Measurements from ENCODE around the gene PROM1. TPM values are rescaled to one million over a fixed set of nuclear protein-coding genes. Genes with fewer than 3 reads are reported as not detected.

Gene PROM1
- total RNA-seq, 1 donor from 2014 or later = 55.9 TPM

DNA sequence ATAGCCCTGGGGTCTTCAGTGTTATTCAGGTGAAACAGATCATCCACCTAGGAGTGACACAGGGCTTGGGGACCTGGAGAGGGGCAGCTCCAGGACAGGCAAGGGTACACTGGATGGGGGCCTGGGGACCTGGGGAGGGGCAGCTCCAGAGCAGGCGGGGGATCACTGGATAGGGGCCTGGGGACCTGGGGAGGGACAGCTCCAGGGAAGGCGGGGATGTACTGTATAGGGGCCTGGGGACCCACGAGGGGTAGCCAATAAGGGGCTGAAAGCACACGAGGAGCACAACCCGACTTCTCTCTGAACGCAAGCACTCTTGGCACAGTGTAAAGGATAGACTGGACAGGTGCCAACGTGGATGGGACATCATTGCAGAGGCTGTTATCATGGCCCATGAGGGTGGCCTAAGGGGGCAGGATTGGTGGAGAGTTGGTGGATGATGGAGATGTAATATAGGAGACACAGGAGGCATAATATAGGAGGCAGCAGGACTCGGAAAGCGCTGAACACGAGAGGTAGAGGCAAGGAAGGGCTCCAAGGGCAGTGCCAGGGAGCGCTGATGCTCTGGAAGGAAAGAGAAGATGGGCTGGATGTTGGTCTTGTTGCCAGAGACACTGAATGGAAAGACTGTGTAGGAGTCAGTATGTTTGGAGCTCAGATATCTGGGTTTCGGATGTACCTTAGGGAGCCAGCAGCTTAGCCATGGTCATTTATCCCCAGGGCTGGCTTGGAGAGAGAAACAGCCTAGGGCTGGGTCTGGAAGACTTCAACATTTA is 82.9 kb downstream of the PROM1 start:
- no peaks in the 10 kb centered on the region for H4K20me1 ChIP-seq (ENCODE audit: low read depth)
- H2AFZ ChIP-seq (replicated peaks) = no peak overlapping the region
- peaks cover 4% of the 10 kb centered on the region for H3K36me3 Mint-ChIP-seq
- H3K27ac Mint-ChIP-seq = no peak overlapping the region
- H3K4me2 ChIP-seq = no peak overlapping the region
- no peak overlapping the region for H3K9ac ChIP-seq
- DNase-seq (ENCODE audit: low spot score) = no peak
- H3K4me3 Mint-ChIP-seq = no peak overlapping the region
- H3K27me3 Mint-ChIP-seq (ENCODE audit: insufficient read depth, low read depth) = no peaks in the 10 kb centered on the region
- H3K4me1 Mint-ChIP-seq = no peaks in the 10 kb centered on the region
- H3K79me2 ChIP-seq (ENCODE audit: low read depth) = no peaks in the 10 kb centered on the region
- H3K27ac ChIP-seq = no peak overlapping the region
- H3K9me3 ChIP-seq (ENCODE audit: low read depth) = no peaks in the 10 kb centered on the region
- peaks cover 6% of the 10 kb centered on the region for H3K36me3 ChIP-seq
- H3K27me3 ChIP-seq = no peaks in the 10 kb centered on the region
- H3K4me1 ChIP-seq = no peaks in the 10 kb centered on the region
- TF ChIP-seq, protein P1, sequence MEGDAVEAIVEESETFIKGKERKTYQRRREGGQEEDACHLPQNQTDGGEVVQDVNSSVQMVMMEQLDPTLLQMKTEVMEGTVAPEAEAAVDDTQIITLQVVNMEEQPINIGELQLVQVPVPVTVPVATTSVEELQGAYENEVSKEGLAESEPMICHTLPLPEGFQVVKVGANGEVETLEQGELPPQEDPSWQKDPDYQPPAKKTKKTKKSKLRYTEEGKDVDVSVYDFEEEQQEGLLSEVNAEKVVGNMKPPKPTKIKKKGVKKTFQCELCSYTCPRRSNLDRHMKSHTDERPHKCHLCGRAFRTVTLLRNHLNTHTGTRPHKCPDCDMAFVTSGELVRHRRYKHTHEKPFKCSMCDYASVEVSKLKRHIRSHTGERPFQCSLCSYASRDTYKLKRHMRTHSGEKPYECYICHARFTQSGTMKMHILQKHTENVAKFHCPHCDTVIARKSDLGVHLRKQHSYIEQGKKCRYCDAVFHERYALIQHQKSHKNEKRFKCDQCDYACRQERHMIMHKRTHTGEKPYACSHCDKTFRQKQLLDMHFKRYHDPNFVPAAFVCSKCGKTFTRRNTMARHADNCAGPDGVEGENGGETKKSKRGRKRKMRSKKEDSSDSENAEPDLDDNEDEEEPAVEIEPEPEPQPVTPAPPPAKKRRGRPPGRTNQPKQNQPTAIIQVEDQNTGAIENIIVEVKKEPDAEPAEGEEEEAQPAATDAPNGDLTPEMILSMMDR (IDR thresholded peaks at IDR 0.05) = no peak
- no peak for TF ChIP-seq EZH2 (IDR thresholded peaks at IDR 0.05)
- no peak for TF ChIP-seq EZH2phosphoT487 (IDR thresholded peaks at IDR 0.05)
- H3F3A ChIP-seq (ENCODE audit: low read depth) = peaks cover 10% of the 10 kb centered on the region
- no peak overlapping the region for H3K4me3 ChIP-seq
- H3K9me3 Mint-ChIP-seq = no peaks in the 10 kb centered on the region

GRCh38 chr4:15996773-15997172 is 87.0 kb downstream of the PROM1 start:
- no peaks in the 10 kb centered on the region for H3K9me3 ChIP-seq (ENCODE audit: low read depth)
- Mint-ChIP-seq H3K27me3 (ENCODE audit: insufficient read depth, low read depth) (no peaks in the 10 kb centered on the region), H3K9me3 (no peaks in the 10 kb centered on the region), H3K4me1 (no peaks in the 10 kb centered on the region), H3K27ac (no peak overlapping the region), H3K4me3 (no peak overlapping the region), H3K36me3 (peaks cover 16% of the 10 kb centered on the region)
- H3F3A ChIP-seq (ENCODE audit: low read depth) = peaks cover 3% of the 10 kb centered on the region
- H3K4me1 ChIP-seq = no peaks in the 10 kb centered on the region
- no peak overlapping the region for H3K4me2 ChIP-seq
- no peak overlapping the region for H3K4me3 ChIP-seq
- no peaks in the 10 kb centered on the region for H4K20me1 ChIP-seq (ENCODE audit: low read depth)
- H3K36me3 ChIP-seq = peaks cover 6% of the 10 kb centered on the region
- H3K27me3 ChIP-seq = no peaks in the 10 kb centered on the region
- no peak overlapping the region for H3K9ac ChIP-seq
- H3K27ac ChIP-seq = no peak overlapping the region
- H2AFZ ChIP-seq (replicated peaks) = no peak overlapping the region
- no peak for DNase-seq (ENCODE audit: low spot score)
- no peaks in the 10 kb centered on the region for H3K79me2 ChIP-seq (ENCODE audit: low read depth)
- TF ChIP-seq, protein P1 (IDR thresholded peaks at IDR 0.05) = no peak
- TF ChIP-seq EZH2phosphoT487 (IDR thresholded peaks at IDR 0.05) (no peak), EZH2 (IDR thresholded peaks at IDR 0.05) (no peak)

- Histone ChIP-seq H3K27ac (no peak overlapping the region), H3K4me1 (no peaks in the 10 kb centered on the region), H3K9me3 (ENCODE audit: low read depth) (no peaks in the 10 kb centered on the region), H3K4me2 (no peak overlapping the region), H3K27me3 (no peaks in the 10 kb centered on the region), H2AFZ (replicated peaks) (no peak overlapping the region), H4K20me1 (ENCODE audit: low read depth) (no peaks in the 10 kb centered on the region), H3F3A (ENCODE audit: low read depth) (no peaks in the 10 kb centered on the region), H3K9ac (no peak overlapping the region), H3K4me3 (no peak overlapping the region), H3K36me3 (peaks cover 6% of the 10 kb centered on the region), H3K79me2 (ENCODE audit: low read depth) (no peaks in the 10 kb centered on the region)
- Mint-ChIP-seq H3K9me3 (no peaks in the 10 kb centered on the region), H3K27ac (no peak overlapping the region), H3K4me1 (peaks cover 2% of the 10 kb centered on the region), H3K27me3 (ENCODE audit: insufficient read depth, low read depth) (no peaks in the 10 kb centered on the region), H3K36me3 (peaks cover 20% of the 10 kb centered on the region), H3K4me3 (no peak overlapping the region)
- no peak for DNase-seq (ENCODE audit: low spot score)
- TF ChIP-seq EZH2 (IDR thresholded peaks at IDR 0.05) = no peak
- TF ChIP-seq, protein P1 (IDR thresholded peaks at IDR 0.05) = no peak
- no peak for TF ChIP-seq EZH2phosphoT487 (IDR thresholded peaks at IDR 0.05)
These were observed 88.0 kb downstream of the PROM1 start for GRCh38 chr4:15995826-15996225.

All from neural progenitor cell (in vitro differentiated cells).